Mesenchymal stem cell (in vitro differentiated cells and primary cell): Measurements from ENCODE around the gene MKS1.

Source experiments
- DNase-seq: peaks from one replicate; pipeline ENCODE4 v3.0.0-alpha.2; 2013
- H2AFZ ChIP-seq: one replicate; pipeline ENCODE4 v1.6.1; 2013; ENCODE audit warnings: low read depth, mild to moderate bottlenecking, control low read depth, inconsistent platforms, low read length, moderate library complexity
- H2AK5ac ChIP-seq: 2 replicates; pipeline ENCODE4 v1.6.1; 2013; ENCODE audit warnings: low read length, moderate library complexity, mild to moderate bottlenecking, inconsistent platforms; ENCODE audit not compliant: severe bottlenecking
- H2BK120ac ChIP-seq: one replicate; pipeline ENCODE4 v1.6.1; 2013; ENCODE audit warnings: low read depth, mild to moderate bottlenecking, inconsistent platforms, low read length, moderate library complexity
- H2BK12ac ChIP-seq, 2 experiments: one replicate each; pipeline ENCODE4 v1.6.1; 2013; ENCODE audit warnings: inconsistent platforms in 2 of 2, low read length in 2 of 2, mild to moderate bottlenecking in 2 of 2, moderate library complexity in 2 of 2, control low read depth in 1 of 2
- H2BK15ac ChIP-seq: one replicate; pipeline ENCODE4 v1.6.1; 2013; ENCODE audit warnings: mild to moderate bottlenecking, low read depth, inconsistent platforms; ENCODE audit not compliant: poor library complexity, severe bottlenecking
- H2BK5ac ChIP-seq: 2 replicates; pipeline ENCODE4 v1.6.1; 2013; ENCODE audit warnings: low read depth, mild to moderate bottlenecking, low read length, control low read depth, inconsistent platforms; ENCODE audit not compliant: poor library complexity, severe bottlenecking
- H3K14ac ChIP-seq, 2 experiments: one replicate each; pipeline ENCODE4 v1.6.1; 2013; ENCODE audit warnings: inconsistent platforms in 2 of 2, low read length in 2 of 2, control low read depth in 1 of 2, mild to moderate bottlenecking in 1 of 2, moderate library complexity in 1 of 2
- H3K18ac ChIP-seq, 2 experiments: one replicate each; pipeline ENCODE4 v1.6.1; 2013; ENCODE audit warnings: inconsistent platforms in 2 of 2, low read length in 2 of 2, control low read depth in 1 of 2, low read depth in 1 of 2, mild to moderate bottlenecking in 1 of 2
- H3K23ac ChIP-seq, 2 experiments: one replicate each; pipeline ENCODE4 v1.6.1; 2013; ENCODE audit warnings: inconsistent platforms in 2 of 2, low read length in 2 of 2, mild to moderate bottlenecking in 2 of 2, moderate library complexity in 2 of 2, control low read depth in 1 of 2
- H3K27ac ChIP-seq: 2 replicates; pipeline ENCODE4 v1.5.1; 2013; ENCODE audit warnings: mild to moderate bottlenecking, moderate library complexity, low read length, control low read depth, inconsistent platforms; ENCODE audit not compliant: poor library complexity, severe bottlenecking
- H3K27me3 ChIP-seq, 2 experiments: 2 replicates each; pipeline versions ENCODE4 v1.6.1 to v1.7.0; 2013; ENCODE audit warnings: low read length in 2 of 2, mild to moderate bottlenecking in 2 of 2, moderate library complexity in 2 of 2, control low read depth in 1 of 2, inconsistent platforms in 1 of 2; ENCODE audit not compliant: control insufficient read depth in 1 of 2, insufficient read depth in 1 of 2
- H3K36me3 ChIP-seq, 2 experiments: 2 replicates each; pipeline versions ENCODE4 v1.6.1 to v1.7.0; 2013; ENCODE audit warnings: low read length in 2 of 2, control low read depth in 1 of 2, inconsistent platforms in 1 of 2, low read depth in 1 of 2, mild to moderate bottlenecking in 1 of 2; ENCODE audit not compliant: insufficient read depth in 2 of 2, control insufficient read depth in 1 of 2
- H3K4ac ChIP-seq, 2 experiments: one replicate each; pipeline ENCODE4 v1.6.1; 2013; ENCODE audit warnings: inconsistent platforms in 2 of 2, low read length in 2 of 2, mild to moderate bottlenecking in 2 of 2, moderate library complexity in 2 of 2, control low read depth in 1 of 2, low read depth in 1 of 2
- H3K4me1 ChIP-seq: 2 replicates; pipeline ENCODE4 v1.6.1; 2013; ENCODE audit warnings: low read depth, low read length, control low read depth; ENCODE audit not compliant: control insufficient read depth, insufficient read depth
- H3K4me2 ChIP-seq: 2 replicates; pipeline ENCODE4 v1.6.1; 2013; ENCODE audit warnings: low read length, mild to moderate bottlenecking, inconsistent platforms; ENCODE audit not compliant: poor library complexity, severe bottlenecking
- H3K4me3 ChIP-seq, 2 experiments: 2 replicates each; pipeline versions ENCODE4 v1.5.1 to v1.7.0; 2013; ENCODE audit warnings: low read length in 2 of 2, mild to moderate bottlenecking in 2 of 2, control low read depth in 1 of 2, low read depth in 1 of 2; ENCODE audit not compliant: insufficient read depth in 1 of 2
- H3K79me1 ChIP-seq: replicated peaks from 2 replicates; pipeline ENCODE4 v1.6.1; 2013; ENCODE audit warnings: mild to moderate bottlenecking, control low read depth, low read length, inconsistent platforms; ENCODE audit not compliant: poor library complexity, severe bottlenecking
- H3K9ac ChIP-seq: 2 replicates; pipeline ENCODE4 v1.7.0; 2013; ENCODE audit warnings: mild to moderate bottlenecking, low read length, moderate library complexity
- H3K9me3 ChIP-seq: 2 replicates; pipeline ENCODE4 v1.7.0; 2013; ENCODE audit warnings: mild to moderate bottlenecking, low read length; ENCODE audit not compliant: control insufficient read depth
- H4K8ac ChIP-seq: one replicate; pipeline ENCODE4 v1.6.1; 2013; ENCODE audit warnings: inconsistent platforms, mild to moderate bottlenecking, low read length, moderate library complexity
- H4K91ac ChIP-seq: one replicate; pipeline ENCODE4 v1.6.1; 2013; ENCODE audit warnings: mild to moderate bottlenecking, low read length, inconsistent platforms
- WGBS: methylation state at CpG from one replicate; pipeline ENCODE4 v1.1.7; 2013; ENCODE audit warnings: mixed read lengths; 5-methylcytosine and 5-hydroxymethylcytosine counted together

MKS1 gene

GRCh38 chr17:58192612-58193011 lies 26.4 kb downstream of the MKS1 start, which contains the start of gene EPX:
TSS of gene EPX (plus strand) at chr17:58192726. CDS start at chr17:58192847, 121 bp downstream.
- Histone ChIP-seq H3K4me1 (no peaks in the 10 kb centered on the region), H3K9me3 (no peaks in the 10 kb centered on the region), H4K8ac (no peak within 1 kb of the TSS), H3K14ac (no peak within 1 kb of the TSS), H4K91ac (no peak within 1 kb of the TSS), H3K23ac (no peak within 1 kb of the TSS), H3K27me3 (peaks cover 43 to 73% of the 10 kb centered on the region in 2 experiments), H3K27ac (no peak within 1 kb of the TSS), H2AK5ac (no peak within 1 kb of the TSS), H3K4me2 (no peak within 1 kb of the TSS), H3K4ac (no peak within 1 kb of the TSS), H2BK12ac (no peak within 1 kb of the TSS), H3K4me3 (no peak within 1 kb of the TSS), H2BK5ac (no peak within 1 kb of the TSS), H2BK15ac (no peak within 1 kb of the TSS), H3K9ac (no peak within 1 kb of the TSS), H3K18ac (no peak within 1 kb of the TSS), H3K79me1 (no peaks in the 10 kb centered on the region), H2AFZ (no peak within 1 kb of the TSS), H3K36me3 (no peaks in the 10 kb centered on the region), H2BK120ac (no peak within 1 kb of the TSS)
- WGBS, result 22% methylated on average over 6 of the region's 6 CpGs
- no peak for DNase-seq

GRCh38 chr17:58191241-58191896 lies 27.7 kb downstream of the MKS1 start:
- Histone ChIP-seq H3K27ac (no peak overlapping the region), H2BK5ac (no peak overlapping the region), H3K9me3 (no peaks in the 10 kb centered on the region), H3K4me1 (no peaks in the 10 kb centered on the region), H3K4me2 (no peak overlapping the region), H3K18ac (no peak overlapping the region), H2BK12ac (no peak overlapping the region), H2AFZ (no peak overlapping the region), H2AK5ac (no peak overlapping the region), H3K9ac (no peak overlapping the region), H2BK120ac (no peak overlapping the region), H4K91ac (no peak overlapping the region), H4K8ac (no peak overlapping the region), H3K4me3 (no peak overlapping the region), H3K4ac (no peak overlapping the region), H3K36me3 (no peaks in the 10 kb centered on the region), H3K23ac (no peak overlapping the region), H3K14ac (no peak overlapping the region), H3K27me3 (peaks cover 45 to 72% of the 10 kb centered on the region in 2 experiments), H2BK15ac (no peak overlapping the region), H3K79me1 (no peaks in the 10 kb centered on the region)
- 36% methylated on average over 14 of the region's 14 CpGs for WGBS
- DNase-seq, result no peak

DNA sequence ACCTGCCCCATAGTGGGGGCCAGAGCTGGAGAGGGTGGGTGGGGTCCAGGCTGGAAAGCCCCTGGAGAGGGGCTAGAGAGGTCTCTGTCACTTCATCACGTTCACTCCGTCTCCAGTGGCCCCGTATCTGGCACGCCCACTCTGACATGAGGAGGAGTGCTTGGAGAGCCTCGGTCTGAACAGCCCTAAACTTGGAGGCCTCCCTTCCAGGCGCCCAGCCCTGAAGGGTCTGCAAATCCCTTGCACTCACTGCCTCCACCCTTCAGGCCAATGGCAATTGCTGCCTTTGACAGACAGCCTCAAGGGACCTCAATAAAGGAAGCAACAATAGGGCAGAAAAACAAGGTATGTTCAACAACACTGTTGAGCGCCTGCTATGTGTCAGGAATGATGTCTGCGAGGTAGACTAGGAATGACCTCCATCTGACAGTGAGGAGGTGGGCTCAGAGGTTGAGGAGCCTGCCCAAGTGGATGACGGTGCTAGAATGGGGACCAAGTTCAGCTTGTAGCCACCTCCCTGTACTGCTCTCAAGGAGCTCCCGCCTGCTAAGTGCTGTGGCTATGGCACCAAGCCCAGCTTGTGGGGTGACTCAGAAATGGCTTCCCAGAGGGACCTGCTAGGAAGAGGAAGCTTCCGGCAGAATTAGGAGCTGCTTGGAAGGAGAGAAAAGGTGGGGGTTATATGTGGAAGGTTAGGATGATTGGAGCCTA lies 29.5 kb downstream of the MKS1 start:
- Histone ChIP-seq H2AK5ac (no peak overlapping the region), H4K8ac (no peak overlapping the region), H3K14ac (no peak overlapping the region), H3K4ac (no peak overlapping the region), H2AFZ (no peak overlapping the region), H3K23ac (no peak overlapping the region), H2BK12ac (no peak overlapping the region), H2BK15ac (no peak overlapping the region), H3K9me3 (no peaks in the 10 kb centered on the region), H3K27me3 (peaks cover 43 to 75% of the 10 kb centered on the region in 2 experiments), H2BK5ac (no peak overlapping the region), H3K36me3 (no peaks in the 10 kb centered on the region), H3K18ac (no peak overlapping the region), H2BK120ac (no peak overlapping the region), H3K27ac (no peak overlapping the region), H3K4me3 (peak overlapping the region in 1 of 2 experiments; percentile 51), H3K4me1 (no peaks in the 10 kb centered on the region), H4K91ac (no peak overlapping the region), H3K79me1 (no peaks in the 10 kb centered on the region), H3K4me2 (no peak overlapping the region), H3K9ac (no peak overlapping the region)
- WGBS, result 76% methylated on average over 11 of the region's 11 CpGs
- DNase-seq, result peak; percentile 45

DNA sequence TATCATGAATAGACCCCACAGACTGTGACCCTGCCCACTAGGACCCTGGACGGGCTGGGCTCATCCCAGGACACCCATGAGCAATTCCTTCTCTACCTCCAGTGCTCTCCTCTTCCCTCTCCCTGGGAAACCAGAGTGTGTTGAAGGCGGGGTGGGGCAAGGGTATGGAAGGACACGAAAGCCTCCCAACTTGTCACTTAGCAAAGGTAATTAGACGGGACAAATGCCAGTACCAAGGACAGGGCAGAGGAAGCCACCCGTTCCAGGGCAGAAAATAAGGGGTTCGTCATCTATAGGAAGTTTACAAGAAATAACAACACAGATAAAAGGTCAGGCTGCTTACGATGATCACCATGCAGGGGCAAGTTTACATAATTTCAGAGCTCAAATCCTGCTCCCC lies 31.4 kb downstream of the MKS1 start:
- peaks cover 40 to 56% of the 10 kb centered on the region in 2 experiments for H3K27me3 ChIP-seq
- no peak overlapping the region for H2BK15ac ChIP-seq
- no peak overlapping the region for H2BK12ac ChIP-seq
- H3K79me1 ChIP-seq, result no peaks in the 10 kb centered on the region
- H3K14ac ChIP-seq, result no peak overlapping the region
- no peaks in the 10 kb centered on the region for H3K4me1 ChIP-seq
- no peak overlapping the region for H3K23ac ChIP-seq
- no peaks in the 10 kb centered on the region for H3K9me3 ChIP-seq
- no peak overlapping the region for H3K4me3 ChIP-seq
- no peak overlapping the region for H2BK120ac ChIP-seq
- WGBS, result 70% methylated on average over 7 of the region's 7 CpGs
- no peak overlapping the region for H2AFZ ChIP-seq
- H4K91ac ChIP-seq, result no peak overlapping the region
- no peak overlapping the region for H3K9ac ChIP-seq
- DNase-seq, result no peak
- H2BK5ac ChIP-seq, result no peak overlapping the region
- no peak overlapping the region for H2AK5ac ChIP-seq
- H4K8ac ChIP-seq, result no peak overlapping the region
- no peak overlapping the region for H3K4ac ChIP-seq
- no peaks in the 10 kb centered on the region for H3K36me3 ChIP-seq
- H3K27ac ChIP-seq, result no peak overlapping the region
- no peak overlapping the region for H3K18ac ChIP-seq
- H3K4me2 ChIP-seq, result no peak overlapping the region
